NB4 (cell line): Measurements from ENCODE around the gene RNF217.

Experiments
- CTCF ChIP-seq: IDR thresholded peaks from one replicate; pipeline ENCODE4 v1.5.1; 2012; ENCODE audit warnings: low read depth, low read length
- MAX ChIP-seq: IDR thresholded peaks from 2 replicates; pipeline ENCODE4 v1.6.1; 2011; ENCODE audit warnings: low read depth, low read length
- MYC ChIP-seq: IDR thresholded peaks from 2 replicates; pipeline ENCODE4 v1.6.1; 2011; ENCODE audit warnings: low read depth, low read length
- POLR2A ChIP-seq: IDR thresholded peaks from 2 replicates; pipeline ENCODE4 v1.6.1; 2011; ENCODE audit warnings: mild to moderate bottlenecking; ENCODE audit not compliant: insufficient read length; ENCODE audit errors: extremely low read depth

- TF ChIP-seq MAX (no peak), CTCF (no peak), POLR2A (no peak), MYC (no peak)
Measured at GRCh38 chr6:125019918-125020317, 57.7 kb downstream of the RNF217 start.
